ENCODE data around the gene TBL3. TPM values are rescaled to one million over a fixed set of nuclear protein-coding genes. Genes with fewer than 3 reads are reported as not detected.
A peak's percentile ranks its signal among the peaks of the same experiment; 100 is the strongest.

The TBL3 gene
- total and polyA plus RNA-seq, 2 of the 8 experiments (the other 6 are each of a cell fraction or from before 2014, with no cell fraction given) = 65.8 to 137 TPM

- peak in 1 of 2 experiments; percentile 67; a peak in 1 of 4 replicates for TF ChIP-seq HDAC2 (IDR thresholded peaks at IDR 0.05; ENCODE audit: borderline replicate concordance in 1 of 2, low read depth in 2 of 2, low read length in 2 of 2)
- 0 out of 2 replicates have a peak, but pooled peaks have one; percentile 29 for TF ChIP-seq TBP (IDR thresholded peaks at IDR 0.05; ENCODE audit: low read depth, low read length)
- no peak for TF ChIP-seq ATF2 (IDR thresholded peaks at IDR 0.05; ENCODE audit: low read length)
- 0 out of 2 replicates have a peak, but pooled peaks have one; percentile 24 for TF ChIP-seq GABPA (IDR thresholded peaks at IDR 0.05; ENCODE audit: borderline replicate concordance, insufficient read depth, low read length)
- TF ChIP-seq USF2 (IDR thresholded peaks at IDR 0.05; ENCODE audit: low read length) = no peak
- peak; percentile 56 for TF ChIP-seq SP1 (IDR thresholded peaks at IDR 0.05; ENCODE audit: low read depth, low read length)
- no peak for TF ChIP-seq ATF3 (IDR thresholded peaks at IDR 0.05; ENCODE audit: insufficient read depth, low read depth, low read length)
- TF ChIP-seq CREB1 (IDR thresholded peaks at IDR 0.05) = peak; percentile 37
- TF ChIP-seq CHD2 (IDR thresholded peaks at IDR 0.05; ENCODE audit: low read length) = no peak
Measured at GRCh38 chr16:1991948-1992703, 20.3 kb downstream of the TBL3 start (continued).

Data from H1 (cell line).